ENCODE measurements around the gene DNAJC17. TPM values are rescaled to one million over a fixed set of nuclear protein-coding genes. Genes with fewer than 3 reads are reported as not detected.

DNAJC17 gene
- total RNA-seq, 1 experiment from 2014 or later, result 53.3 TPM

GRCh38 chr15:40743485-40743901, 63.8 kb downstream of the DNAJC17 start:
- Histone ChIP-seq H3K4me2 (ENCODE audit: low read length) (no peak overlapping the region), H3K36me3 (ENCODE audit: low read depth, low read length) (peaks cover 41% of the 10 kb centered on the region; the same call in 1 of the 2 replicates), H3K79me2 (ENCODE audit: low read length) (peaks cover 9% of the 10 kb centered on the region; the same call in 1 of the 2 replicates), H3K9me2 (replicated peaks; ENCODE audit: low read length) (no peaks in the 10 kb centered on the region), H3K27ac (ENCODE audit: low read length) (no peak overlapping the region), H3K27me3 (ENCODE audit: low read length) (no peaks in the 10 kb centered on the region), H4K20me1 (ENCODE audit: low read length) (no peaks in the 10 kb centered on the region), H2AFZ (ENCODE audit: low read length) (no peak overlapping the region), H3K4me1 (ENCODE audit: insufficient read depth, low read length) (peaks cover 5% of the 10 kb centered on the region), H3K9ac (ENCODE audit: low read length) (no peak overlapping the region), H3K9me3 (ENCODE audit: low read length) (no peaks in the 10 kb centered on the region), H3F3A (ENCODE audit: low read length, unreplicated experiment) (peaks cover 3% of the 10 kb centered on the region), H3K4me3 (ENCODE audit: low read length) (no peak overlapping the region)
- POLR2A ChIA-PET (ENCODE audit: unreplicated experiment), result no interaction called here
- DNase-seq (no peak), ATAC-seq (no peak)
- no TSS peak for BruUV-seq (replicated peaks)
- TF ChIP-seq EZH2 (IDR thresholded peaks at IDR 0.05; ENCODE audit: low read length, unreplicated experiment), result no peak
- TF ChIP-seq CTCF (conservative IDR thresholded peaks at IDR 0.05; ENCODE audit: low read depth, low read length), result no peak
- TF ChIP-seq EZH2phosphoT487 (IDR thresholded peaks at IDR 0.05; ENCODE audit: borderline replicate concordance, low read length), result no peak
- CTCF ChIA-PET, result interaction anchor here (0.5 kb wide), 1 partner anchor 19 kb away, joined by 6 read pairs; no protein-coding TSS in a partner anchor
- intact Hi-C loops (cut with micrococcal nuclease), result no loop called here

- intact Hi-C loops (cut with micrococcal nuclease), result no loop called here
- DNase-seq (no peak), ATAC-seq (no peak)
- POLR2A ChIA-PET (ENCODE audit: unreplicated experiment), result no interaction called here
- no peak overlapping the region for H3K27ac ChIP-seq (ENCODE audit: low read length)
- TF ChIP-seq CTCF (conservative IDR thresholded peaks at IDR 0.05; ENCODE audit: low read depth, low read length), result peak; percentile 13; the same call in 1 of the 2 replicates
- TF ChIP-seq EZH2 (IDR thresholded peaks at IDR 0.05; ENCODE audit: low read length, unreplicated experiment), result no peak
- H3K9me2 ChIP-seq (replicated peaks; ENCODE audit: low read length), result no peaks in the 10 kb centered on the region
- CTCF ChIA-PET, result interaction anchor here (0.6 to 0.9 kb wide), 2 partner anchors 45 to 166 kb away, joined by 3 to 4 read pairs; partner anchors contain the start of gene RAD51
- H4K20me1 ChIP-seq (ENCODE audit: low read length), result no peaks in the 10 kb centered on the region
- no peaks in the 10 kb centered on the region for H3K9me3 ChIP-seq (ENCODE audit: low read length)
- H3F3A ChIP-seq (ENCODE audit: low read length, unreplicated experiment), result peaks cover 6% of the 10 kb centered on the region
- H3K36me3 ChIP-seq (ENCODE audit: low read depth, low read length), result peaks cover 57% of the 10 kb centered on the region
- peaks cover 18% of the 10 kb centered on the region for H3K4me1 ChIP-seq (ENCODE audit: insufficient read depth, low read length)
- H3K9ac ChIP-seq (ENCODE audit: low read length), result no peak overlapping the region
- no peak overlapping the region for H2AFZ ChIP-seq (ENCODE audit: low read length)
- no TSS peak for BruUV-seq (replicated peaks)
- H3K4me2 ChIP-seq (ENCODE audit: low read length), result no peak overlapping the region
- no peaks in the 10 kb centered on the region for H3K27me3 ChIP-seq (ENCODE audit: low read length)
- H3K79me2 ChIP-seq (ENCODE audit: low read length), result no peaks in the 10 kb centered on the region; the same call in 1 of the 2 replicates
- no peak overlapping the region for H3K4me3 ChIP-seq (ENCODE audit: low read length)
Observed at GRCh38 chr15:40739854-40740253, 67.4 kb downstream of the DNAJC17 start.

- Histone ChIP-seq H3K4me2 (ENCODE audit: low read length) (no peak overlapping the region), H3K36me3 (ENCODE audit: low read depth, low read length) (peaks cover 58% of the 10 kb centered on the region), H3K9ac (ENCODE audit: low read length) (no peak overlapping the region), H3K9me3 (ENCODE audit: low read length) (no peaks in the 10 kb centered on the region), H3K9me2 (replicated peaks; ENCODE audit: low read length) (no peaks in the 10 kb centered on the region), H2AFZ (ENCODE audit: low read length) (no peak overlapping the region), H3K4me1 (ENCODE audit: insufficient read depth, low read length) (peaks cover 18% of the 10 kb centered on the region), H3K79me2 (ENCODE audit: low read length) (no peaks in the 10 kb centered on the region), H3F3A (ENCODE audit: low read length, unreplicated experiment) (peaks cover 6% of the 10 kb centered on the region), H3K27me3 (ENCODE audit: low read length) (no peaks in the 10 kb centered on the region), H3K4me3 (ENCODE audit: low read length) (no peak overlapping the region), H3K27ac (ENCODE audit: low read length) (no peak overlapping the region), H4K20me1 (ENCODE audit: low read length) (no peaks in the 10 kb centered on the region)
- ATAC-seq (no peak), DNase-seq (no peak)
- POLR2A ChIA-PET (ENCODE audit: unreplicated experiment), result no interaction called here
- CTCF ChIA-PET, result interaction anchor here (0.5 to 0.9 kb wide), 2 partner anchors 167 to 192 kb away, joined by 3 to 10 read pairs; no protein-coding TSS in a partner anchor
- TF ChIP-seq EZH2phosphoT487 (IDR thresholded peaks at IDR 0.05; ENCODE audit: borderline replicate concordance, low read length) (no peak), CTCF (conservative IDR thresholded peaks at IDR 0.05; ENCODE audit: low read depth, low read length) (no peak), EZH2 (IDR thresholded peaks at IDR 0.05; ENCODE audit: low read length, unreplicated experiment) (no peak)
- BruUV-seq (replicated peaks), result no TSS peak
- intact Hi-C loops (cut with micrococcal nuclease), result no loop called here
Observed at GRCh38 chr15:40739047-40739446, 68.2 kb downstream of the DNAJC17 start.

Measured in PC-3 (cell line).